SK-N-SH (cell line): ENCODE results near the gene MVB12B.

Experiments used
- CTCF ChIP-seq: fragments of 200-600 bp; sonication (generic); IDR thresholded peaks from 2 replicates; pipeline ENCODE4 v1.6.1; 2017; ENCODE audit warnings: antibody characterized with exemption, mild to moderate bottlenecking, moderate library complexity
- MAX ChIP-seq: IDR thresholded peaks from 2 replicates; pipeline ENCODE4 v1.4.0; 2012; ENCODE audit warnings: low read depth
- REST ChIP-seq: IDR thresholded peaks from 2 replicates; pipeline ENCODE4 v1.6.1; 2012; ENCODE audit warnings: mild to moderate bottlenecking, low read depth, low read length, moderate library complexity

- TF ChIP-seq CTCF (no peak), REST (no peak), MAX (no peak)
Observed at GRCh38 chr9:126533926-126534310, 207.3 kb downstream of the MVB12B start.
